IMR-90 (cell line): ENCODE measurements around the gene MCRS1. TPM values are rescaled to one million over a fixed set of nuclear protein-coding genes. Genes with fewer than 3 reads are reported as not detected.

Experiments
- ATAC-seq: fragments of 200-7000 bp; cut with Tn5 transposase; 2 replicates; pipeline ENCODE4 v1.9.1; 2020; ENCODE audit warnings: low read depth, mild to moderate bottlenecking, moderate library complexity
- BruUV-seq: library from RNA; stranded (reverse); fragments of 400-500 nt; replicated peaks from 2 replicates; lab custom pipeline; 2021; lab: Mats Ljungman, UMichigan
- CTCF ChIA-PET: fragments of 300-600 bp; formaldehyde crosslinking; extraction: SDS; loops from one replicate; lab custom pipeline; 2021; ENCODE audit warnings: antibody characterized with exemption; lab: Yijun Ruan, JAX
- POLR2A ChIA-PET: fragments of 300-600 bp; sonication (Branson Sonifier 250); formaldehyde crosslinking; loops from one replicate; lab custom pipeline; 2022; ENCODE audit warnings: antibody characterized with exemption; ENCODE audit not compliant: unreplicated experiment; lab: Charles Lee
- DNase-seq: peaks from one replicate; pipeline ENCODE4 v3.0.0; 2013
- H2AFZ ChIP-seq: replicated peaks from 2 replicates; pipeline ENCODE3; 2013; ENCODE audit warnings: low read length, mild to moderate bottlenecking; ENCODE audit not compliant: poor library complexity
- H2AK5ac ChIP-seq: 2 replicates; pipeline ENCODE4 v1.6.1; 2013; ENCODE audit warnings: low read depth, low read length, inconsistent platforms
- H2AK9ac ChIP-seq: replicated peaks from 2 replicates; pipeline ENCODE3; 2013; ENCODE audit warnings: mild to moderate bottlenecking, low read depth, low read length, moderate library complexity; ENCODE audit not compliant: poor library complexity
- H2BK120ac ChIP-seq: 2 replicates; pipeline ENCODE4 v1.6.1; 2013; ENCODE audit warnings: low read depth, low read length, inconsistent platforms
- H2BK15ac ChIP-seq: 3 replicates; pipeline ENCODE4 v1.6.1; 2013; ENCODE audit warnings: low read depth, low read length, inconsistent platforms
- H2BK20ac ChIP-seq: 2 replicates; pipeline ENCODE4 v1.6.1; 2013; ENCODE audit warnings: low read depth, mild to moderate bottlenecking, inconsistent platforms, low read length, moderate library complexity
- H2BK5ac ChIP-seq: 2 replicates; pipeline ENCODE4 v1.6.1; 2013; ENCODE audit warnings: mild to moderate bottlenecking, low read depth, low read length, inconsistent platforms; ENCODE audit not compliant: poor library complexity, severe bottlenecking
- H3K14ac ChIP-seq: replicated peaks from 2 replicates; pipeline ENCODE4 v1.6.1; 2013; ENCODE audit warnings: low read depth, low read length, inconsistent platforms
- H3K18ac ChIP-seq: 2 replicates; pipeline ENCODE4 v1.6.1; 2013; ENCODE audit warnings: low read depth, low read length, control low read depth
- H3K23ac ChIP-seq: 2 replicates; pipeline ENCODE4 v1.6.1; 2013; ENCODE audit warnings: low read depth, low read length, inconsistent platforms
- H3K27ac ChIP-seq: 2 replicates; pipeline ENCODE4 v1.5.1; 2013; ENCODE audit warnings: mild to moderate bottlenecking, control low read depth, low read length; ENCODE audit not compliant: insufficient read depth
- H3K27me3 ChIP-seq: 2 replicates; pipeline ENCODE4 v1.6.1; 2013; ENCODE audit warnings: low read length; ENCODE audit not compliant: control insufficient read depth, insufficient read depth
- H3K36me3 ChIP-seq: 2 replicates; pipeline ENCODE4 v1.6.1; 2013; ENCODE audit warnings: low read length, mixed read lengths; ENCODE audit not compliant: control insufficient read depth, insufficient read depth
- H3K4ac ChIP-seq: 2 replicates; pipeline ENCODE4 v1.6.1; 2013; ENCODE audit warnings: low read depth, low read length, inconsistent platforms
- H3K4me1 ChIP-seq: 2 replicates; pipeline ENCODE4 v1.6.1; 2013; ENCODE audit warnings: low read length, mixed read lengths; ENCODE audit not compliant: control insufficient read depth, insufficient read depth
- H3K4me2 ChIP-seq: 2 replicates; pipeline ENCODE4 v1.6.1; 2013; ENCODE audit warnings: low read depth, mild to moderate bottlenecking, control low read depth, low read length, moderate library complexity
- H3K4me3 ChIP-seq: 2 replicates; pipeline ENCODE4 v1.5.1; 2013; ENCODE audit warnings: low read depth, mild to moderate bottlenecking, control low read depth, low read length, moderate library complexity; ENCODE audit not compliant: insufficient read depth
- H3K56ac ChIP-seq: 2 replicates; pipeline ENCODE4 v1.6.1; 2013; ENCODE audit warnings: low read length, inconsistent platforms; ENCODE audit not compliant: insufficient read depth; ENCODE audit errors: extremely low read depth
- H3K79me1 ChIP-seq, 2 experiments: 2 replicates each; pipeline ENCODE4 v1.6.1; 2013; ENCODE audit warnings: low read length in 2 of 2, inconsistent platforms in 1 of 2, low read depth in 1 of 2
- H3K9ac ChIP-seq: 2 replicates; pipeline ENCODE4 v1.6.1; 2013; ENCODE audit warnings: low read depth, low read length, control low read depth
- H3K9me1 ChIP-seq: 2 replicates; pipeline ENCODE4 v1.6.1; 2013; ENCODE audit warnings: low read length, inconsistent platforms; ENCODE audit not compliant: insufficient read depth
- H3K9me3 ChIP-seq: 2 replicates; pipeline ENCODE4 v1.6.1; 2013; ENCODE audit warnings: low read length; ENCODE audit not compliant: control insufficient read depth, insufficient read depth
- H4K20me1 ChIP-seq: 2 replicates; pipeline ENCODE4 v1.6.1; 2013; ENCODE audit warnings: low read length, inconsistent platforms; ENCODE audit not compliant: insufficient read depth
- H4K5ac ChIP-seq: 2 replicates; pipeline ENCODE4 v1.6.1; 2013; ENCODE audit warnings: mild to moderate bottlenecking, low read depth, low read length, control low read depth
- H4K8ac ChIP-seq, 2 experiments: 2 replicates each; pipeline ENCODE4 v1.6.1; 2013; ENCODE audit warnings: low read depth in 2 of 2, low read length in 2 of 2, control low read depth in 1 of 2, inconsistent platforms in 1 of 2
- H4K91ac ChIP-seq: 2 replicates; pipeline ENCODE4 v1.6.1; 2013; ENCODE audit warnings: low read depth, low read length, inconsistent platforms; ENCODE audit not compliant: insufficient read depth
- BHLHE40 ChIP-seq: fragments of 150-350 bp; IDR thresholded peaks from 2 replicates; pipeline ENCODE4 v1.6.1; 2016; ENCODE audit warnings: mild to moderate bottlenecking, low read depth, low read length
- CEBPB ChIP-seq: IDR thresholded peaks from 2 replicates; pipeline ENCODE4 v1.6.1; 2012; ENCODE audit warnings: low read depth, low read length, improper control_type of control experiment
- CHD1 ChIP-seq: IDR thresholded peaks from 2 replicates; pipeline ENCODE4 v1.6.1; 2012; ENCODE audit warnings: low read depth, low read length, improper control_type of control experiment
- CTCF ChIP-seq: conservative IDR thresholded peaks from 2 replicates; pipeline ENCODE4 v1.5.1; 2012; ENCODE audit warnings: mild to moderate bottlenecking, low read depth, low read length, improper control_type of control experiment
- ELK1 ChIP-seq: fragments of 150-350 bp; IDR thresholded peaks from 2 replicates; pipeline ENCODE4 v1.6.1; 2016; ENCODE audit warnings: low read depth, mild to moderate bottlenecking, low read length, moderate library complexity, borderline replicate concordance
- FOS ChIP-seq: fragments of 150-350 bp; IDR thresholded peaks from 2 replicates; pipeline ENCODE4 v1.6.1; 2016; ENCODE audit warnings: low read depth, low read length
- MAFK ChIP-seq: IDR thresholded peaks from 2 replicates; pipeline ENCODE4 v1.6.1; 2012; ENCODE audit warnings: low read depth, low read length, improper control_type of control experiment
- MAZ ChIP-seq: IDR thresholded peaks from 2 replicates; pipeline ENCODE4 v1.6.1; 2012; ENCODE audit warnings: low read depth, mild to moderate bottlenecking, low read length, improper control_type of control experiment, moderate library complexity, borderline replicate concordance
- MXI1 ChIP-seq: IDR thresholded peaks from 2 replicates; pipeline ENCODE4 v1.6.1; 2012; ENCODE audit warnings: low read depth, mild to moderate bottlenecking, low read length, moderate library complexity, borderline replicate concordance
- NFE2L2 ChIP-seq: fragments of 150-350 bp; IDR thresholded peaks from 2 replicates; pipeline ENCODE4 v1.6.1; 2016; ENCODE audit warnings: low read depth, mild to moderate bottlenecking, low read length
- POLR2A ChIP-seq: IDR thresholded peaks from 2 replicates; pipeline ENCODE4 v1.6.1; 2012; ENCODE audit warnings: mild to moderate bottlenecking, low read depth, low read length
- RAD21 ChIP-seq: IDR thresholded peaks from 2 replicates; pipeline ENCODE4 v1.6.1; 2012; ENCODE audit warnings: low read length, improper control_type of control experiment
- RCOR1 ChIP-seq: IDR thresholded peaks from 2 replicates; pipeline ENCODE4 v1.6.1; 2012; ENCODE audit warnings: mild to moderate bottlenecking, low read length, improper control_type of control experiment; ENCODE audit not compliant: insufficient replicate concordance
- RFX5 ChIP-seq: IDR thresholded peaks from 2 replicates; pipeline ENCODE4 v1.8.0; 2012; ENCODE audit warnings: low read depth, mild to moderate bottlenecking, low read length, moderate library complexity
- USF2 ChIP-seq: fragments of 150-350 bp; IDR thresholded peaks from 2 replicates; pipeline ENCODE4 v1.6.1; 2017; ENCODE audit warnings: mild to moderate bottlenecking, antibody characterized with exemption, low read length, low read depth
- WGBS, 2 experiments: methylation state at CpG; one replicate each; pipeline versions ENCODE4 v1.1.5 to v1.1.7; 2013; ENCODE audit warnings: missing lambda C conversion rate in 2 of 2; ENCODE audit not compliant: insufficient read length in 1 of 2; ENCODE audit errors: extremely low coverage in 2 of 2; 5-methylcytosine and 5-hydroxymethylcytosine counted together
- dilution Hi-C: fragments of 300-500 bp; cut with HindIII; formaldehyde crosslinking; loops from one replicate; pipeline ENCODE4 v1.14.3; 2018; ENCODE audit warnings: low sequenced_read_pairs; ENCODE audit not compliant: unreplicated experiment
- in situ Hi-C: fragments of 300-500 bp; cut with MboI; formaldehyde crosslinking; loops from 3 replicates; pipeline ENCODE4 v1.14.3; 2019; ENCODE audit warnings: low sequenced_read_pairs, inconsistent platforms, mixed read lengths
- intact Hi-C: fragments of 100-400 bp; cut with micrococcal nuclease; formaldehyde crosslinking; loops from 2 replicates; pipeline ENCODE4 v1.10.0; 2022
- polyA plus RNA-seq, 3 experiments: library from polyadenylated mRNA; depleted of rRNA; stranded (reverse); fragments of >200 nt; gene quantifications; 2 replicates each; pipeline ENCODE4 v1.2.3, GENCODE V29; 2012; ENCODE audit warnings: low replicate concordance in 1 of 3
- total RNA-seq: library from RNA; depleted of rRNA; stranded (reverse); fragments of >200 nt; gene quantifications from 2 replicates; pipeline ENCODE4 v1.2.3, GENCODE V29; 2012

Gene MCRS1
- total and polyA plus RNA-seq, 2 of the 4 experiments (the other 2 are of a cell fraction) = 72.9 to 73.2 TPM

- Histone ChIP-seq H3K9ac (no peak overlapping the region), H3K9me1 (no peaks in the 10 kb centered on the region), H3K4me3 (no peak overlapping the region), H4K8ac (no peak overlapping the region), H4K20me1 (no peaks in the 10 kb centered on the region), H3K14ac (no peak overlapping the region), H2BK15ac (no peak overlapping the region), H2AFZ (no peak overlapping the region), H3K27me3 (no peaks in the 10 kb centered on the region), H3K4me2 (no peak overlapping the region), H3K79me1 (no peaks in the 10 kb centered on the region), H2AK9ac (no peak overlapping the region), H4K91ac (no peak overlapping the region), H3K4ac (no peak overlapping the region), H2AK5ac (no peak overlapping the region), H3K56ac (no peak overlapping the region), H3K23ac (no peak overlapping the region), H3K4me1 (no peaks in the 10 kb centered on the region), H4K5ac (no peak overlapping the region), H3K18ac (no peak overlapping the region), H3K27ac (no peak overlapping the region), H2BK120ac (no peak overlapping the region), H2BK20ac (no peak overlapping the region), H2BK5ac (no peak overlapping the region), H3K9me3 (no peaks in the 10 kb centered on the region), H3K36me3 (peaks cover 56% of the 10 kb centered on the region)
- in situ Hi-C loops = no loop called here
- no peak for DNase-seq
- ChIA-PET CTCF (no interaction called here), POLR2A (interaction anchor here (0.6 kb wide), 1 partner anchor 8 kb away, joined by 9 read pairs; no protein-coding TSS in a partner anchor)
- dilution Hi-C loops = no loop called here
- no peak for TF ChIP-seq MXI1
- no peak for TF ChIP-seq POLR2A
- TF ChIP-seq RFX5 = no peak
- no peak for TF ChIP-seq NFE2L2
- TF ChIP-seq CTCF = no peak
- no peak for TF ChIP-seq ELK1
- no peak for TF ChIP-seq FOS
- no peak for TF ChIP-seq BHLHE40
- TF ChIP-seq RCOR1 = no peak
- no peak for TF ChIP-seq MAZ
- no peak for TF ChIP-seq RAD21
- TF ChIP-seq MAFK = no peak
- no peak for TF ChIP-seq CEBPB
- no peak for TF ChIP-seq USF2
- TF ChIP-seq CHD1 = no peak
- BruUV-seq = no TSS peak
- intact Hi-C loops = no loop called here
- ATAC-seq = no peak
- 92% methylated on average over 7 of the region's 17 CpGs; no CpG with 5 or more reads in 1 of the 2 experiments for WGBS, 2 experiments
These were observed 8.8 kb downstream of the MCRS1 start for GRCh38 chr12:49559011-49559675.
